KMS-11 (cell line): ENCODE results near the gene PLSCR4.

Experiments
- H2AFZ ChIP-seq: fragments of 200-600 bp; sonication (generic); 2 replicates; pipeline ENCODE4 v1.6.1; 2016; ENCODE audit warnings: antibody characterized with exemption, mixed run types, low read depth
- H3K27ac ChIP-seq: fragments of 200-600 bp; sonication (generic); 2 replicates; pipeline ENCODE4 v1.6.1; 2016; ENCODE audit warnings: mild to moderate bottlenecking, mixed run types
- H3K27me3 ChIP-seq: fragments of 200-600 bp; sonication (generic); 2 replicates; pipeline ENCODE4 v1.6.1; 2017; ENCODE audit warnings: mild to moderate bottlenecking, low read depth, mixed run types, moderate library complexity; ENCODE audit not compliant: insufficient read depth
- H3K36me3 ChIP-seq: fragments of 200-600 bp; sonication (generic); 2 replicates; pipeline ENCODE4 v1.6.1; 2017; ENCODE audit warnings: mild to moderate bottlenecking, mixed run types; ENCODE audit not compliant: insufficient read depth
- H3K4me1 ChIP-seq: fragments of 200-600 bp; sonication (generic); 2 replicates; pipeline ENCODE4 v1.6.1; 2016; ENCODE audit warnings: mild to moderate bottlenecking, low read depth, mixed run types; ENCODE audit not compliant: poor library complexity, severe bottlenecking
- H3K4me2 ChIP-seq: fragments of 200-600 bp; sonication (generic); 2 replicates; pipeline ENCODE4 v1.7.0; 2016; ENCODE audit warnings: mild to moderate bottlenecking, mixed run types
- H3K4me3 ChIP-seq: fragments of 200-600 bp; sonication (generic); IDR thresholded peaks from 2 replicates; pipeline ENCODE4 v1.6.1; 2017; ENCODE audit warnings: low read depth, low read length, mixed read lengths; ENCODE audit not compliant: insufficient read depth
- H3K79me2 ChIP-seq: fragments of 200-600 bp; sonication (generic); 2 replicates; pipeline ENCODE4 v1.6.1; 2016; ENCODE audit warnings: low read depth, mixed run types; ENCODE audit not compliant: insufficient read depth
- H3K9ac ChIP-seq: fragments of 200-600 bp; sonication (generic); 2 replicates; pipeline ENCODE4 v1.6.1; 2016; ENCODE audit warnings: mild to moderate bottlenecking, mixed run types
- H4K20me1 ChIP-seq: fragments of 200-600 bp; sonication (generic); 2 replicates; pipeline ENCODE4 v1.6.1; 2016; ENCODE audit warnings: mild to moderate bottlenecking, mixed run types; ENCODE audit not compliant: insufficient read depth
- CTCF ChIP-seq: fragments of 200-600 bp; sonication (generic); conservative IDR thresholded peaks from 2 replicates; pipeline ENCODE4 v1.6.1; 2017; ENCODE audit warnings: low read depth, mild to moderate bottlenecking, antibody characterized with exemption, low read length, moderate library complexity, mixed read lengths

PLSCR4 gene

GRCh38 chr3:146268535-146269219 is 17.8 kb upstream of the PLSCR4 start:
- Histone ChIP-seq H3K4me3 (no peak overlapping the region), H3K36me3 (no peaks in the 10 kb centered on the region), H2AFZ (no peak overlapping the region), H3K4me2 (no peak overlapping the region), H3K27ac (no peak overlapping the region), H3K9ac (no peak overlapping the region), H3K27me3 (no peaks in the 10 kb centered on the region), H4K20me1 (no peaks in the 10 kb centered on the region), H3K4me1 (no peaks in the 10 kb centered on the region), H3K79me2 (no peaks in the 10 kb centered on the region)
- no peak for TF ChIP-seq CTCF

GRCh38 chr3:146265720-146266119 is 14.8 kb upstream of the PLSCR4 start:
- no peaks in the 10 kb centered on the region for H4K20me1 ChIP-seq
- no peaks in the 10 kb centered on the region for H3K27me3 ChIP-seq
- no peaks in the 10 kb centered on the region for H3K36me3 ChIP-seq
- TF ChIP-seq CTCF = no peak
- no peak overlapping the region for H3K9ac ChIP-seq
- H3K4me3 ChIP-seq = no peak overlapping the region
- H3K79me2 ChIP-seq = no peaks in the 10 kb centered on the region
- H2AFZ ChIP-seq = no peak overlapping the region
- no peak overlapping the region for H3K27ac ChIP-seq
- no peak overlapping the region for H3K4me2 ChIP-seq
- no peaks in the 10 kb centered on the region for H3K4me1 ChIP-seq

GRCh38 chr3:146262371-146263110 is 11.6 kb upstream of the PLSCR4 start:
- no peak overlapping the region for H3K4me2 ChIP-seq

GRCh38 chr3:146259880-146260589 is 9.1 kb upstream of the PLSCR4 start:
- Histone ChIP-seq H3K79me2 (no peaks in the 10 kb centered on the region), H3K4me2 (no peak overlapping the region), H3K36me3 (no peaks in the 10 kb centered on the region), H3K27ac (no peak overlapping the region), H2AFZ (no peak overlapping the region), H3K4me3 (no peak overlapping the region), H3K27me3 (no peaks in the 10 kb centered on the region), H3K9ac (no peak overlapping the region), H3K4me1 (no peaks in the 10 kb centered on the region), H4K20me1 (no peaks in the 10 kb centered on the region)
- no peak for TF ChIP-seq CTCF

More at GRCh38 chr3:146262371-146263110, 11.6 kb upstream of the PLSCR4 start:
- H3K4me1 ChIP-seq = no peaks in the 10 kb centered on the region
- no peaks in the 10 kb centered on the region for H3K36me3 ChIP-seq
- no peaks in the 10 kb centered on the region for H4K20me1 ChIP-seq
- H3K4me3 ChIP-seq = no peak overlapping the region
- H3K9ac ChIP-seq = no peak overlapping the region
- no peaks in the 10 kb centered on the region for H3K79me2 ChIP-seq
- no peak overlapping the region for H3K27ac ChIP-seq
- TF ChIP-seq CTCF = no peak
- no peaks in the 10 kb centered on the region for H3K27me3 ChIP-seq
- no peak overlapping the region for H2AFZ ChIP-seq
